Gastroesophageal sphincter (tissue), 3 donors: ENCODE results near the gene ATP5F1E.

Experiments
- CTCF ChIP-seq, 4 experiments: fragments of 200-600 bp in 2 of 4; fragments of 450-650 bp in 2 of 4; sonication (generic) in 1 of 4; IDR thresholded peaks; one replicate each; pipeline ENCODE4 v1.5.1; 2017 to 2019; ENCODE audit warnings: antibody characterized with exemption in 4 of 4, mild to moderate bottlenecking in 2 of 4, moderate library complexity in 2 of 4
- POLR2A ChIP-seq, 2 donors: fragments of 450-650 bp; IDR thresholded peaks; one replicate each; pipeline ENCODE4 v1.6.1; 2017; ENCODE audit warnings: antibody characterized with exemption in 2 of 2, mild to moderate bottlenecking in 2 of 2, moderate library complexity in 1 of 2

GRCh38 chr20:58982406-58983114 is 49.6 kb downstream of the ATP5F1E start:
- TF ChIP-seq CTCF (IDR thresholded peaks at IDR 0.05) (no peak), POLR2A (IDR thresholded peaks at IDR 0.05) (no peak)
